HG03442 (cell line): ENCODE results near the gene SMYD2.

Source experiments
- ATAC-seq: cut with Tn5 transposase; IDR thresholded peaks from one replicate; pipeline ENCODE4 v1.9.1; 2021; ENCODE audit warnings: mild to moderate bottlenecking, moderate library complexity; ENCODE audit not compliant: unreplicated experiment

The SMYD2 gene

GRCh38 chr1:214354440-214355148, 73.6 kb downstream of the SMYD2 start:
- ATAC-seq = no peak

- no peak for ATAC-seq
Observed at GRCh38 chr1:214360116-214360515, 79.2 kb downstream of the SMYD2 start.

- no peak for ATAC-seq
Observed at GRCh38 chr1:214360525-214361164, 79.7 kb downstream of the SMYD2 start.

- no peak for ATAC-seq
Observed at GRCh38 chr1:214361636-214362035, 80.7 kb downstream of the SMYD2 start.

- no peak for ATAC-seq
Observed at GRCh38 chr1:214362188-214362882, 81.4 kb downstream of the SMYD2 start.

- no peak for ATAC-seq
Observed at GRCh38 chr1:214363386-214363785, 82.4 kb downstream of the SMYD2 start.

- ATAC-seq = no peak
Observed at GRCh38 chr1:214364386-214364785, 83.4 kb downstream of the SMYD2 start.

- ATAC-seq = no peak
Observed at GRCh38 chr1:214364786-214365295, 83.9 kb downstream of the SMYD2 start.

GRCh38 chr1:214367841-214368240, 86.9 kb downstream of the SMYD2 start:
- no peak for ATAC-seq

GRCh38 chr1:214369364-214369763, 88.4 kb downstream of the SMYD2 start:
- ATAC-seq = no peak

- no peak for ATAC-seq
Observed at GRCh38 chr1:214370615-214371014, 89.7 kb downstream of the SMYD2 start.

GRCh38 chr1:214372092-214372491, 91.1 kb downstream of the SMYD2 start:
- no peak for ATAC-seq

GRCh38 chr1:214377485-214377884, 96.5 kb downstream of the SMYD2 start:
- no peak for ATAC-seq

- no peak for ATAC-seq
Observed at GRCh38 chr1:214377886-214378285, 96.9 kb downstream of the SMYD2 start.

GRCh38 chr1:214378492-214378891, 97.5 kb downstream of the SMYD2 start:
- no peak for ATAC-seq

- no peak for ATAC-seq
Observed at GRCh38 chr1:214379236-214379970, 98.4 kb downstream of the SMYD2 start.

GRCh38 chr1:214380396-214380795, 99.4 kb downstream of the SMYD2 start:
- ATAC-seq = no peak

- no peak for ATAC-seq
Observed at GRCh38 chr1:214380986-214381695, 100.2 kb downstream of the SMYD2 start.

GRCh38 chr1:214383381-214384372, 102.7 kb downstream of the SMYD2 start:
- no peak for ATAC-seq
